GM04503 (cell line): Measurements from ENCODE around the gene ZNF747.
"Not testable (repeated sequence)": the region's sequence is repeated elsewhere in the genome, so short reads cannot be mapped to it uniquely, and the experiment has no call there.

Experiments
- DNase-seq: peaks from one replicate; pipeline ENCODE4 v3.0.0-alpha.2; 2012; ENCODE audit warnings: low read depth

Gene ZNF747

DNA sequence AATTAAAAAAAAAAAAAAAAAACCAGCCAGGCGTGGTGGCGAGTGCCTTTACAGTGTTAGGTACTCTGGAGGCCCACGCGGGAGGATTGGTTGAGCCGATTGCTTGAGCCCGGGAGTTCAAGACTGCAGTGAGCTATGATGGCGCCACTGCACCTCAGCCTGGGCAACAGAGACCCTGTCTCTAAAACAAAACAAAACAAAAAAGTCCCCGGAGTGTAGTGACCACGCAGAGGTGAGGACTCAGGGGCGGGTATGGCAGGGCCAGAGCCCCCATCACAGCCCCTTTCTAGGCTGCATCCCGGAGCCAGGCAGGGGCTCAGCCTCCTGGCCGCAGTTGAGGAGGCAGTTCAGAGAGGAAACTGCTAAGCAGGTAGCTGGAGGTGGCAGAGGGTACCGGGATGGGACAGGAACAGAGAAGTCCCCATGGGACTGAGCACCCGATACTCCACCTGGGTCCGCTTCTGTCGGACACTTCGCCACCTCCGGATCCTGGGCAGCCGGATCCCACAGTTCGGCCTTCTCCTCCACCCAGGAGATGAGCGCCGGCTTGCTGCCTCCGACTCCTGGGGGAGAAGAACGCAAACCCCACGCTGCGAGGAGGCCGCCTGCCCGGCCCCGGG is 800 bp downstream of the ZNF747 start:
- no peak for DNase-seq

DNA sequence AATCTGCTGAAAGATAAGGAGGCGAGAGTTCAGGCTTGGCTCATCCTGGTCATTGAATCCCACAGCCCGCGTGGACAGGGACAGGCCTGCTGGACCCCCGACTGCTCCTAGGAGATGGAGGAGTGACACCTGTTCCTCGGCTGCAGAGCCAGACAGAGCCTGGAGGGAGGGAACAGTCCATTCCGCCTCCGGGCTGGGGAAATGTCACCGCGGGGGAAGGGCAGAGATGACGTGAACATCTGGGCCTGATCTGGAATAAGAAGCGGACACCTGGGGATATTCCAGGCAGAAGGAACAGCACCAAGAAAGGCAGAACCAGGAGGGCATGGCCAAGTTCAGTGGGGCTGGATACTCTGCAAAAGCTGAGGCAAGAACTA is 1.5 kb downstream of the ZNF747 start:
- no peak for DNase-seq

GRCh38 chr16:30532285-30533145 is 2.1 kb downstream of the ZNF747 start:
- DNase-seq: no peak

- no peak for DNase-seq
Observed at GRCh38 chr16:30530163-30531037, 4.3 kb downstream of the ZNF747 start.

- DNase-seq: no peak
Observed at GRCh38 chr16:30528799-30529457, 5.7 kb downstream of the ZNF747 start.

DNA sequence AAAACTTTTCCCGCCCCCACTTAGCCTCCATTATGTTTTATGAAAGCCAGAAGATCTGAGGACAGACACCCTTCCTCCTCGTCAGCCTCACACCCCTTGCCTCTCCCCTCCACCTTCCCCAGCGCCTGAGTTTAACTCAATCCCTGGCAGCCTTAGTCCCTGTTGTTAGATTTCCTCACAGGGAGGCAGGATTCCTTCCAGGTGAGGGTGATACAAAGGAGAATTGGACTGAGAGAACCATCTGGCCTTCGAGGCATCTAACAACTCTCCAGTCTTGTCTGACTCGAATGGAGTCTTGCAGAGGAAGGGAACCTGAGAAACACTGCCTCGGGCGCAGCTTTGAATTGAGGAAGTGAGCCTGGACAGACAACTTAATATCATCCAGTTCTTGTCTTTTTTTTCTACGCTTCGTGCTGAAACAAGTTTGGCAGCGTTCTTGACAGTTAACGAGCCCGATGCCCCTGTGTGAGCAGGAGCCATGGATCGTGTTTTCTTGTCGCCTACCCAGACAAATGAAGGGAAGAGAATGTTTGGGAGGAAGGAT is 7.0 kb downstream of the ZNF747 start:
- no peak for DNase-seq

DNA sequence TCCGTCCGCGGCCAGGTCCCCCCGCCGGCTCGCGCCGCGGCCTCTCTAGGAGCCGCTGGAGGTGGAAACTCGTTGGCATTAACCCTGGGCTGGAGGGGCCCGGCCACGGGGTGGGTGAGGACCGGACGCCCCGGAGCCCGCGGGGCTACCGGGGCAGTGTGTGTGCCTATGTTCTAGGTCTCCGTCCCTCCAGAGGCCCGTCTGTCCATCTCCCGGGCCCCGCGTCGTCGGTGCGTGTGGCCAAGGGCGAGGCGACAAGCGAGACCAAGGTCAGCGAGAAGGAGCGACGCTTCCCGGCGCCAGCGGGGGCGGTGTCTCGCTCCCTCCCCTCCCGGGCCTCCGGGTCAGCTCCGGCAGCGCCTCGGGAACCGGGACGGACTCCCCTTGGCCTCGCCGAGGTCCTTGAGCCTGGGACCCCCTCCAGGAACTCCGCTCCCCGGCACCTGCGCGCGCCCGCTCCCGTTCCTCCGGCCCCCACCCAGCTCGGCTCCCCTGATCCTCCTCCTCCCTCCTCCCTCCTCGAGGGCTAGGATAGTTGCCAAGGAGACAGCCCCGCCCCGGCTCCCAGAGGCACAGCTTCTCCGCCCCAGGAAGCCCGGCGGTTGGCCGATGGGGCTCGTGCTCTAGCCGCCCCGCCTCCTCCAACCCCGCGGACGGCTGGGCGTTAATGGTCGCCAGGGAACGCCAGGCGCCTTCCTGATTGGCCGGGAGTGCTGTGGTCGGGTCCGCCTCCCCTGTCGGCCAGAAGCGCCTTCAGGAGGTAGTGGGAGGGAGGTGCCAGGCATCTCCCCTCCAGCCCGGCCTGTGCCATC is 7.6 kb downstream of the ZNF747 start:
- DNase-seq: peak; percentile 82

GRCh38 chr16:30526137-30526822 is 8.4 kb downstream of the ZNF747 start, which contains the start of gene ZNF768:
Gene ZNF768, minus strand, starts transcription at chr16:30526566. Its CDS starts 153 bp downstream, at chr16:30526413.
- DNase-seq: no peak

DNA sequence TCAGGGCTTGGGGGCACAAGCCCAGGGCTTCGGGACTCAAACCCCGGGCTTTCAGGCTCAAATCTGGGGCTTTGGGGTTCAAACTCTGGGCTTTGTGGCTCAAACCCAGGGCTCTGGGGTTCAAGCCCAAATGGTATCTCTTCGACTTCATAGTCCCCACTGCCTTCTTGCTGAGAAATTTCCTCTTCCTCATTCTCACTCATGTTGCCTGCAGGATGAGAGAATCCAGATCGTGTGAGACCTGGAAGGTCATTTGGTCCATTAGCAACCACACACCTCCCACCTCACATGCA is 8.9 kb downstream of the ZNF747 start:
- no peak for DNase-seq

DNA sequence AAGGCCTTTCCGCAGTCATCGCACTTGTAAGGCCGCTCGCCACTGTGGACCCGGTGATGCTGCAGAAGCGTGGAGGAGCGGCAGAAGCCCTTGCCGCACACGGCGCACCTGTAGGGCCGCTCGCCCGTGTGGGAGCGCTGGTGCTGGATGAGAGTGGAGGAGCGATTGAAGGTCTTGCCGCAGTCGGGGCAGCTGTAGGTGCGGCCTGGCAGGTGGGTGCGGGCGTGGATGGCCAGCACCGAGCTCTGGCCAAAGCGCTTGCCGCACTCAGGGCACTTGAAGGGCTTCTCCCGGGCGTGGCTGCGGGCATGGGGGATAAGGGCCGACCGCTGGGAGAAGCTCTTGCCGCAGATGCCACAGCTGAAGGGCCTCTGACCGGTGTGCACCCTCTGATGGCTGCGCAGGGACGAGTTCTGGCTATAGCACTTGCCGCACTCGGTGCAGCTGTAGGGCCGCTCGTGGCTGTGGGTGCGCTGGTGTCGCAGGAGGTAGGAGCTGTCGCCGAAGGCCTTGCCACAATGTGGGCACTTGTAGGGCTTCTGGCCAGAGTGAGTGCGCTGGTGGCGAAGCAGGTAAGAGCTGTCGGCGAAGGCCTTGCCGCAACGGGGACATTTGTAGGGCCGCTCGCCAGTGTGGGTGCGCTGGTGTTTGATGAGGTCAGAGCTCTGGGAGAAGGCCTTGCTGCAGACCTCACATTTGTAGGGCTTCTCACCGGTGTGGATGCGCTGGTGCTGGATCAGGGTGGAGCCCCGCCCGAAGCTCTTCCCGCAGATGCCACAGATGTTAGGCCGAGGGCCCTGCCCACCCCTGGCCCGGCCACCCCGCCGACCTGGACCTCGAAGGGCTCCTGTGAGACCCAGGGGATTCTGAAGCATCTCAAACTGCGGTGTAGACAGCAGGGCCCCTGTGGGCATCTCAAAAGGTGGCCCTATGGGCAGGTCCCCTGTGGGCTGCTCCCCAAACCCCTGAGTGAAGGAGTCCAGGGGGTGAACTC is 9.8 kb downstream of the ZNF747 start:
- DNase-seq: no peak

DNA sequence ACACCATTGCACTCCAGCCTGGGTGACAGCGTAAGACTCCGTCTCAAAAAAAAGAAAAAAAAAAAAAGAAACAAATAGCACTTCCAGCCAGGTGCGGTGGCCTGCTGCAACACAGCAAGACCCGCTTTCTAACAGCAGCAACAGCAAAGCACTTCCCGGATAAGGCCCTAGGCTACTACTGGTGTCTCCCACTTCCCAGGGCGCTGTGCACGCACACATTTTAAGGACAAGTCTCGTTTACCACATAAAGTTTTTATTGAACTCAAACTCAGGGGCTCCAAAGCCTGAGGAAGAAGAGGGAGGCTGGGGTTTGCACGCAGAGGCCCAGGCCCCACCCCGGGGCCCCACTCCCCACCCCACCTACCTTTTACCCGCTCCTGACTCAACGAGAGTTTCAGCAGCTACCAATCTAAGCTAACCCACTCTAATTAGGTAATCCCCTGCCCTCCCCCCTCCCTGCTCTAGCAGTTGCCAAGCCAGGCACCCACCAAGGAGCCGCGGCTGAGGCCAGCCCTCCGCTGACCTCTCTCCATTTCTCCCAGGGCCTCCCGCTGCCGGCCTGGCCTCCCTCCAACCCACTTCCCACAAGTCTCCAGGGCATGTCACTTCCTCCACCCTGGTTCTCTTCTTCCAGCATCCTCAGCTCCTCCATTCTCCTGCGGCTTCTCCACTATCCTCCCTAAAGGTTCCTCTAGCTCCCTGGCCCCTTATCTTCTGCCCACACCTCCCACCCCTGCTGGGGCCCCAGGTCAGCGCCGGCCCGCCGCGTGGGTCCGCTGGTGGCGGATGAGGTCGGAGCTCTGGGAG is 10.7 kb downstream of the ZNF747 start:
- DNase-seq: no peak

GRCh38 chr16:30522702-30523463 is 11.8 kb downstream of the ZNF747 start:
- not testable (repeated sequence) for DNase-seq

GRCh38 chr16:30521873-30522641 is 12.6 kb downstream of the ZNF747 start:
- DNase-seq: no peak

- DNase-seq: no peak
Observed at GRCh38 chr16:30521476-30521872, 13.2 kb downstream of the ZNF747 start.

DNA sequence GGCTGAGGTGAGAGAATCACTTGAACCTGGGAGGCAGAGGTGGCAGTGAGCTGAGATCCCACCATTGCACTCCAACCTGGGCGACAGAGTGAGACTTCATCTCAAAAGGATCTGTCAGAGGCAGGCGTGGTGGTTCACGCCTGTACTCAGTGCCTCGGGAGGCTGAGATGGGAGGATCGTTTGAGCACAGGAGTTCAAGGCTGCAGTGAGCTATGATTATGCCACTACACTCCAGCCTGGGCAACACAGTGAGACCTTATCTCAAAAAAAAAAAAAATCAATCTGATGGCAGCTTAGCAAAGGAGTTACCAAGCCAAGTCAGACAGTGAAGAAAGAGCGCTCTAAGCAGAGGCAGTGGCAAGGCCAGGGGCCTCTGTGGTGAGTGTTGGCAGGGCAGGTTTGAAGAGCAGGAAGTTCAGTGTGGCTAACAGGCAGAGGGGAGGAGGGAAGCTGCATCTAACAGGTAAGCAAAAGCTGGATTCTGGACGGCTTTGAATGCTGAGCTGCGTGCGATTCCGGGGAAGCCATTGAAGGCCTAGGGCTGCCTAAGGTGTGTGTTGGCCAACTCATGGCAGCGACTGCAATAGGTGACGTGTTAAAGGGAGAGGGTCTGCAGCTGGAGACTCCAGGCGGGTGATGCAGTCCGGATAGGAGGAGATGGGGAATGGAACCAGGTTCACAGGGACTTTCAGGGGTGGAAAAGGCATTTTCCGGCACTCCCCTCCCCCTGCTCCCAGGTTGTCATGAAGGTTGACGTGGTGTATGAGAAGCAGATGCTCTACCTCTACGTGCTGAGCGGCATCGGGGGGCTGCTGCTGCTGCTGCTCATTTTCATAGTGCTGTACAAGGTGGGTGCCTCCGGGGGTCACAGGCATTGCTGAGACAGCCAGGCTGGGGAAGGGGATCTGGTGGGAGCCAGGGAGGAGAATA is 15.3 kb downstream of the ZNF747 start:
- no peak for DNase-seq

GRCh38 chr16:30518552-30518951 is 16.1 kb downstream of the ZNF747 start:
- DNase-seq: no peak
